ENCODE data around the gene FTCD. TPM values are rescaled to one million over a fixed set of nuclear protein-coding genes. Genes with fewer than 3 reads are reported as not detected.

Gene FTCD
- total RNA-seq, 4 donors from 2014 or later: 0.29 TPM; not detected in 3

DNA sequence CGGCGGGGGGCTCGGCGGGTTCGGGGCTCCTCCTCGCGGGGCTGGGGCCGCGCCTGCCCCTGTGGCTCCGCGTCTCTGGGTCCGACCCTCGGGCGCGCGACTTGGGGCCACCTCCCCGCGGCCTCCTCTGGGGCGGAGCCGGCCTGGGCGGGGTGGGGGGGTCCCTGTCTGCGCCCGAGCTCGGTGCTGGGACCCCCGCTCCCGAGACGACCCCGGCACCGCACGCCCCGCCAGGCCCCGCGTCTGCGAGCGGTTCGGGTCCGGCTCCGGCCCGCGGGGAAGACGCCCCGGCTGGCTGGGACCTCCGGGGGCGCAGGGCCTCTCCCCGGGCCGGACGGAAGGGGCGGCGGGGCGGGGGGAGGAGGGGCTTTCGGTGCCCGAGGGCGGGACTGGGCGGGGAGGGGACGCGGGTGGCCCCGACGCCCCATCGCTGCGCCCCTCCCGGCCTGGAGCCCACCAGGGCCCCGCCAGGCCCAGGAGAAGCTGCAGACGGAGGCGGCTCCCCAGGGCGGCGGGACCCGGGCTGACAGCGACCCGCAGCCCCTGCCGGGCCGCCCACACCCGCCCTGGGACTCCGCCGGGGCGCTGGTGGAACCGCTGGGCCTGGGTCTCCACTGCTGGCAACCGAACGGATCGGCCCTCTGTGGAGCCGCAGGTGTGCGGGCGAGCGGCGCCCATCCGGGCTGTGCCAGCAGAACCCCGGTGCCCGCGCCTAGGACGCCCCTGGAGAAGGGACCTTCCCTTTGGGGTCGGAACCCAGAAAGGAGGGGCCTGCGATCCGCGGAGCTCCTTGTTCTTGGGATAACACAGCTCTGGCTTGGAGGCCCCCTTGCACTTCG is 56.9 kb downstream of the FTCD start:
- intact Hi-C loops (cut with DNase I; ENCODE audit: low total_unique reads): loop anchor here (10.0 kb wide), 1 partner anchor 124 kb away; no protein-coding TSS in a partner anchor
- peak overlapping the region; percentile 39 for H3K4me3 ChIP-seq (ENCODE audit: low read depth, poor library complexity, severe bottlenecking)
- peak; percentile 13 to 88 for DNase-seq (ENCODE audit: low spot score in 2 of 2)
- TF ChIP-seq, protein P1, sequence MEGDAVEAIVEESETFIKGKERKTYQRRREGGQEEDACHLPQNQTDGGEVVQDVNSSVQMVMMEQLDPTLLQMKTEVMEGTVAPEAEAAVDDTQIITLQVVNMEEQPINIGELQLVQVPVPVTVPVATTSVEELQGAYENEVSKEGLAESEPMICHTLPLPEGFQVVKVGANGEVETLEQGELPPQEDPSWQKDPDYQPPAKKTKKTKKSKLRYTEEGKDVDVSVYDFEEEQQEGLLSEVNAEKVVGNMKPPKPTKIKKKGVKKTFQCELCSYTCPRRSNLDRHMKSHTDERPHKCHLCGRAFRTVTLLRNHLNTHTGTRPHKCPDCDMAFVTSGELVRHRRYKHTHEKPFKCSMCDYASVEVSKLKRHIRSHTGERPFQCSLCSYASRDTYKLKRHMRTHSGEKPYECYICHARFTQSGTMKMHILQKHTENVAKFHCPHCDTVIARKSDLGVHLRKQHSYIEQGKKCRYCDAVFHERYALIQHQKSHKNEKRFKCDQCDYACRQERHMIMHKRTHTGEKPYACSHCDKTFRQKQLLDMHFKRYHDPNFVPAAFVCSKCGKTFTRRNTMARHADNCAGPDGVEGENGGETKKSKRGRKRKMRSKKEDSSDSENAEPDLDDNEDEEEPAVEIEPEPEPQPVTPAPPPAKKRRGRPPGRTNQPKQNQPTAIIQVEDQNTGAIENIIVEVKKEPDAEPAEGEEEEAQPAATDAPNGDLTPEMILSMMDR (IDR thresholded peaks at IDR 0.05): no peak
- no peak for TF ChIP-seq POLR2A (IDR thresholded peaks at IDR 0.05)
- 2 to 3% methylated on average over 9 to 39 of the region's 94 CpGs for WGBS, 2 donors

DNA sequence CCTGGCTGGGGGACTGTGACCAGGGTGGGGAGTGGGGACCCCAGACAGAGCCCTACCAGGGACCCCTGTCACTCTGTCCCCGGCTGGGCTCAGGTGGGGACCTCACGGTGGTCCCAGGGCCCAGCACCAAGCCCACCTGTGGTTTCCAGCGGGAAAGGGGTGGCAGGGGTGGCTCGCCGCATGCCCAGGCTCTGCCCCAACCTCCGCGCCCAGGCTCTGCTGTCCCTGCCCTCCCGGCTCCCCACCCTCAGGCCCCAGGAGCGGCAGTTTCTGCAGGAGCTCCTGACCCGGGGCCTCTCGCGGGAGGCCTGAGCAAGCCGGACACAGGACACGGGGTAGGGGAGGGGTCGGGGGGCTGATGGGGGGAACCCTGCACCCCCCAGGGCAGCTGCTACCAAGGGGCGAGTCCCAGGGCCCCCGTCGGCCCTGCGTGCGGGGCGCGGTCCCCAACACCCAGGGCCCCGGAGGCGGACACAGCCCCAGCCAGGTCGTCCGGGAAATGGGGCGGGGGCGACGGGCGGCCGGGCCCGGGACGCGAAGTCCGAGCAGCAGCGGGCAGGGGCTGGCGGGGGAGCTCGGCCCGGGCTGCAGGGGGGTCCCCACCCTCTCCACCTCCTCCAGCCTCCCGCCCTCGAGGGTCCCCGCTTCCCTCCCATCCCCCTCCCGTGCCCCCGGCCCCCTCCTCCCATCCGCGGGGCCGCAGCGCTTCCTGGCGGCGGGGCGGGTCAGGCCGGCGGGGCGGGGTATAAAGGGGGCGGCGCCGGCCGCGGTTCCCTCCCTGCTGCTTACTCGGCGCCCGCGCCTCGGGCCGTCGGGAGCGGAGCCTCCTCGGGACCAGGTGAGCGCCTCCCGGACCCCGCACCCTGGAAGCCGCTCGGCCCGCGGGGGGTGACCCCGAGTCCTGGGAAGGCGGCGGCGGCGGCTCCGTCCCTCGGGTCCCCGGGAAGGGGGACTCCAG is 57.8 kb downstream of the FTCD start, which contains the start of gene COL6A2:
COL6A2 (plus strand) TSS at position 777 of the 958 bp plus-strand sequence.
- TF ChIP-seq POLR2A (IDR thresholded peaks at IDR 0.05): peak in 1 of 2 donors; percentile 68
- TF ChIP-seq, protein P1 (IDR thresholded peaks at IDR 0.05): no peak
- peak within 1 kb of the TSS; percentile 39 for H3K4me3 ChIP-seq (ENCODE audit: low read depth, poor library complexity, severe bottlenecking)
- DNase-seq (ENCODE audit: low spot score in 2 of 2): peak; percentile 41 to 92
- WGBS, 2 donors: 7 to 12% methylated on average over 24 to 36 of the region's 83 CpGs
- intact Hi-C loops (cut with DNase I; ENCODE audit: low total_unique reads): loop anchor here (10.0 kb wide), 1 partner anchor 123 kb away; no protein-coding TSS in a partner anchor

DNA sequence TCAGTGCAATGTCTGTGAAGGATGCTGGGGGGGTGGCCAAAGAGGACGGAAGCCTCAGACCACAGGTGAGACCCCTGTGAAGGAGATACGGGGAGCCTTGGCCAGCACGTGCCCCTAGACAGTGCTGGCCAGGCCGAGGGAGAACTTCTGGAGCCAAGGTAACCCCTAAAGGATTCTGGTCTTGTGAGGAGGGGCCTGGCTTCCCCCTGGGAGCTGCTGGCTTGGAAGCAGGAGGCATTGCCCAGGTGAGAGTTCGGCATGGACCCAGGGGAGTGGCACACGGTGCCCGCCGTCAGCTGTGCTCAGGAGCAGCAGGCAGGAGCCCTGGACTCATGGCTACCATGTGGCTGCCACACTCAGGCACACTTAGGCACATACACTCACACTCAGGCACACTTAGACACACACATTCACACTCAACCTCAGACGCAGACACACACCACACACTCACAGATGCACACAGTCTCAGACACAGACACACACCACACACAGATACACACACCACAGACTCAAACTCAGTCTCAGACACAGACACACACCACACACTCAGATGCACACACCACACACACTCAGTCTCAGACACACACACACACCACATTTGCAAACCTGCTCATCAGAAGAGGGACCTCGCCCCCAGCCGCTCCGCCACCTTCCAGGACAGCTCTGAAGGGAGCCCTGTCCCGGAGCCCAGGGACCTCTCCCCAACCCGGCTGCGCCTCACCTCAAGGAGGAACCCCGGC is 58.6 kb downstream of the FTCD start:
- H3K4me3 ChIP-seq (ENCODE audit: low read depth, poor library complexity, severe bottlenecking): no peak overlapping the region
- intact Hi-C loops (cut with DNase I; ENCODE audit: low total_unique reads): loop anchor here (10.0 kb wide), 1 partner anchor 122 kb away; no protein-coding TSS in a partner anchor
- no peak for TF ChIP-seq POLR2A (IDR thresholded peaks at IDR 0.05)
- TF ChIP-seq, protein P1 (IDR thresholded peaks at IDR 0.05): no peak
- peak; percentile 22 to 81 for DNase-seq (ENCODE audit: low spot score in 2 of 2)
- WGBS, 2 donors: 77 to 81% methylated on average over 8 to 13 of the region's 16 CpGs

DNA sequence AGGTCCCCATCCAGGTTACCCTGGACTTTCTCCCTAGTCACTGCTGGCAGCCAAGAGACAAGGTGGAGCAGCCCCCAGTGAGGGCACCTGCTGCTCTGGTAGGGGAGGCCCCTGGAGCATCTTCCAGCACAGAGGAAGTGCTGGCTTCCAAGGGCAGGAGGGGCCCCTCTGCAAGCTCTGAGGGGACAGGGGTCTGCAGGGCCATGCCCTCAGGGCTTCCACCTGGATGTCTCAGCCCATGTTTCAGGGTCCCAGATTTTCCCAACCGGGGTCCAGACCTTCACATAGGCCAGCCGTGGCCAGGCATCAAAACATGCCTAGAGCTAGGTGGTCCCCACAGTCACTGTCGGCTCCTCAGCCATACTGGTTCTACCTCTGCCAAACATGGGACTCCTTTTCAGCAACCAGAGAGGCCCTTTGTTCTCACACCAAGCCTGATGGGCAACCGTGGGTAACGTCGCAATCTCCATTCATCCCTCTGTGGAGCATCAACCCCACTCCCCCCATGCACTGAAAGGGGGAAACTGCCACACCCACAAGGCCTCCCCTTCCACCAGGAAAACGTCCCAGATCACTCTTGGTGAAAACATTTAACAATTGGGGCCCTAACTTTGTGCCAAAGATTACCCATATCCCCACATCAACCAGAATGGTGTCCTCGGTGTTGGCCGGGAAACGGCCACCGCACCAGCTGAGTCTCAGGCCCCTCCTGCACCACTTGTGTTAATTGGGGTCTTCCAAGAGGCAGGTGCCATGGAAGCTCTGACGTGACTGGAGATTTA is 59.4 kb downstream of the FTCD start:
- H3K4me3 ChIP-seq (ENCODE audit: low read depth, poor library complexity, severe bottlenecking): no peak overlapping the region
- TF ChIP-seq, protein P1 (IDR thresholded peaks at IDR 0.05): no peak
- no peak for TF ChIP-seq POLR2A (IDR thresholded peaks at IDR 0.05)
- 83 to 91% methylated on average over 12 of the region's 12 CpGs for WGBS, 2 donors
- DNase-seq (ENCODE audit: low spot score in 2 of 2): peak; percentile 13 to 80
- intact Hi-C loops (cut with DNase I; ENCODE audit: low total_unique reads): loop anchor here (10.0 kb wide), 1 partner anchor 121 kb away; no protein-coding TSS in a partner anchor
